Neuronal stem cell (in vitro differentiated cells): ENCODE measurements around the gene TSPAN2.

Experiments used
- DNase-seq: peaks from one replicate; pipeline ENCODE4 v3.0.0-alpha.2; 2013; ENCODE audit warnings: low spot score
- H2AFZ ChIP-seq: one replicate; pipeline ENCODE4 v1.6.1; 2013; ENCODE audit warnings: mild to moderate bottlenecking, low read length, inconsistent platforms
- H2AK5ac ChIP-seq: 2 replicates; pipeline ENCODE4 v1.6.1; 2013; ENCODE audit warnings: low read depth, mild to moderate bottlenecking, inconsistent platforms, low read length, moderate library complexity, mixed read lengths
- H2BK120ac ChIP-seq: 2 replicates; pipeline ENCODE4 v1.6.1; 2013; ENCODE audit warnings: low read depth, mild to moderate bottlenecking, inconsistent platforms, low read length, moderate library complexity, mixed read lengths
- H2BK12ac ChIP-seq: one replicate; pipeline ENCODE4 v1.6.1; 2013; ENCODE audit warnings: low read length, inconsistent platforms
- H2BK15ac ChIP-seq: 2 replicates; pipeline ENCODE4 v1.6.1; 2013; ENCODE audit warnings: mild to moderate bottlenecking, low read length, inconsistent platforms, mixed read lengths
- H2BK5ac ChIP-seq: one replicate; pipeline ENCODE4 v1.6.1; 2013; ENCODE audit warnings: inconsistent platforms, mild to moderate bottlenecking, low read length, moderate library complexity
- H3K14ac ChIP-seq: one replicate; pipeline ENCODE4 v1.6.1; 2013; ENCODE audit warnings: low read length, inconsistent platforms
- H3K18ac ChIP-seq: 2 replicates; pipeline ENCODE4 v1.6.1; 2013; ENCODE audit warnings: low read length, inconsistent platforms
- H3K23ac ChIP-seq: 2 replicates; pipeline ENCODE4 v1.6.1; 2013; ENCODE audit warnings: low read depth, mild to moderate bottlenecking, mixed read lengths, low read length, inconsistent platforms; ENCODE audit not compliant: poor library complexity
- H3K27ac ChIP-seq: replicated peaks from 3 replicates; pipeline ENCODE4 v1.5.1; 2013; ENCODE audit warnings: low read length, inconsistent platforms
- H3K27me3 ChIP-seq, 3 experiments: 2 replicates each; pipeline ENCODE4 v1.6.1; 2013; ENCODE audit warnings: low read length in 3 of 3, mild to moderate bottlenecking in 2 of 3, inconsistent platforms in 1 of 3, low read depth in 1 of 3, mixed read lengths in 1 of 3, moderate library complexity in 1 of 3; ENCODE audit not compliant: control insufficient read depth in 3 of 3, insufficient read depth in 3 of 3
- H3K36me3 ChIP-seq, 2 donors: replicated peaks in 1 of 2; 2 replicates each; pipeline ENCODE4 v1.6.1; 2013; ENCODE audit warnings: low read length in 2 of 2; ENCODE audit not compliant: control insufficient read depth in 2 of 2, insufficient read depth in 2 of 2
- H3K4ac ChIP-seq: 2 replicates; pipeline ENCODE4 v1.6.1; 2013; ENCODE audit warnings: inconsistent platforms, mild to moderate bottlenecking, low read length, moderate library complexity
- H3K4me1 ChIP-seq, 2 donors: 1 replicate in 1 of 2; 2 replicates in 1 of 2; pipeline ENCODE4 v1.6.1; 2013; ENCODE audit warnings: low read length in 2 of 2, low read depth in 1 of 2; ENCODE audit not compliant: control insufficient read depth in 2 of 2, insufficient read depth in 1 of 2
- H3K4me2 ChIP-seq: one replicate; pipeline ENCODE4 v1.6.1; 2013; ENCODE audit warnings: mild to moderate bottlenecking, low read length, inconsistent platforms; ENCODE audit not compliant: insufficient read depth, poor library complexity, severe bottlenecking
- H3K4me3 ChIP-seq, 2 donors: 2 replicates each; pipeline ENCODE4 v1.5.1; 2013; ENCODE audit warnings: low read length in 2 of 2, mild to moderate bottlenecking in 2 of 2, inconsistent platforms in 1 of 2, moderate library complexity in 1 of 2
- H3K79me1 ChIP-seq: one replicate; pipeline ENCODE4 v1.6.1; 2013; ENCODE audit warnings: low read depth, mild to moderate bottlenecking, inconsistent platforms, low read length, moderate library complexity
- H3K9ac ChIP-seq: one replicate; pipeline ENCODE4 v1.6.1; 2013; ENCODE audit warnings: mild to moderate bottlenecking, low read depth, low read length, inconsistent platforms; ENCODE audit not compliant: poor library complexity
- H3K9me3 ChIP-seq, 2 donors: replicated peaks in 1 of 2; 2 replicates each; pipeline versions ENCODE3 to v1.6.1; 2013; ENCODE audit warnings: low read length in 2 of 2, mild to moderate bottlenecking in 2 of 2, inconsistent platforms in 1 of 2, low read depth in 1 of 2, mixed read lengths in 1 of 2, moderate library complexity in 1 of 2; ENCODE audit not compliant: control insufficient read depth in 2 of 2, insufficient read depth in 1 of 2
- H4K8ac ChIP-seq: one replicate; pipeline ENCODE4 v1.6.1; 2013; ENCODE audit warnings: low read depth, mild to moderate bottlenecking, inconsistent platforms, low read length, moderate library complexity
- H4K91ac ChIP-seq: one replicate; pipeline ENCODE4 v1.6.1; 2013; ENCODE audit warnings: low read length, low read depth, mild to moderate bottlenecking, inconsistent platforms; ENCODE audit not compliant: poor library complexity
- WGBS, 2 donors: extraction: QIAGEN DNeasy Blood & Tissue Kit; methylation state at CpG; one replicate each; pipeline ENCODE4 v1.1.7; 2013; ENCODE audit warnings: missing lambda C conversion rate in 2 of 2, mixed read lengths in 1 of 2; ENCODE audit not compliant: insufficient read length in 2 of 2, insufficient replicate concordance in 1 of 2; ENCODE audit errors: extremely low coverage in 2 of 2; 5-methylcytosine and 5-hydroxymethylcytosine counted together

TSPAN2 gene

DNA sequence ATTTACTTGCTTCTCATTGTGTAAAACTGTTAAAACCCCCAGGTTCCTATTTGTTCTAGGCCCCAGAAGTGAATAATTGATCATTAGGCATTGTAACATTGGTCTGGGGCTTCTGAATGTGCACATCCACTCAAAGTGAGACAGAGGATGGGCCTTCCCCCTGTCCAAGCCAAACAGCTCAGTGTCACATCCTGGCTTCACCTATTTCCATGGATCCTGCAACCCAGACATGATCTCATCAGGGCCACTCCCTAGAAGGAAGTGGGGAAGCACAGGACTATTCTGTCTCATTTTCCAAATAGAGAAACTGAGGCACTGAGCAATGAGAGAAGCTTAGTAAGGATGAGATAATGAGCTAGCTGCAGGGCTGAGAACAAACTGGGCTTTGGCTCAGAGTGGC, 47.4 kb upstream of the TSPAN2 start:
- Histone ChIP-seq H3K14ac (no peak overlapping the region), H3K4me1 (peaks cover 0 to 1% of the 10 kb centered on the region in 2 donors), H3K18ac (no peak overlapping the region), H3K23ac (no peak overlapping the region), H2BK120ac (no peak overlapping the region), H4K8ac (no peak overlapping the region), H3K4ac (no peak overlapping the region), H2BK15ac (no peak overlapping the region), H4K91ac (no peak overlapping the region), H2BK12ac (no peak overlapping the region), H2AFZ (no peak overlapping the region), H3K27me3 (no peaks in the 10 kb centered on the region), H3K27ac (no peak overlapping the region), H3K9me3 (no peaks in the 10 kb centered on the region), H2AK5ac (no peak overlapping the region), H3K79me1 (no peaks in the 10 kb centered on the region), H2BK5ac (no peak overlapping the region), H3K4me3 (no peak overlapping the region), H3K4me2 (no peak overlapping the region), H3K9ac (no peak overlapping the region), H3K36me3 (no peaks in the 10 kb centered on the region)
- no peak for DNase-seq

DNA sequence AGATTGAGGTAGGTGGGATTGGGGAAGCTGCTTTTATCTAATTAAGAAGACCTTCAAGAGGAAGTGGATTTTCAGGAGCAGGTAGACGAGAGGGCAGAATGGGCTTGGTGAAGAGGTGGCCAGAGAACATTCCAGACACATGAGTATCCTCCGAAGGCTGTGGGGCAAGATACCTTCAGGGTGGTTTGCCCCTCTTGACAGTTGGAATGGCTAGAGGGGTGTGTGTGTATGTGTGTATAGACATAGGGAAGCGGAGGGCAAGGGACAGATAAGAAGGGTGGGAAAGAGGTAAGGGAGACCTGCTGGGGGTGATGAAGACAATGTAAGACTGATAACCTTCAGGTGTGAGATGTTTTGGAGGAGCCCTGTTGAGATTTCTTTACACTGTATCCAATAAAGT, 46.8 kb upstream of the TSPAN2 start:
- Histone ChIP-seq H2AFZ (no peak overlapping the region), H3K14ac (no peak overlapping the region), H3K27ac (no peak overlapping the region), H2AK5ac (no peak overlapping the region), H2BK15ac (no peak overlapping the region), H4K91ac (no peak overlapping the region), H2BK5ac (no peak overlapping the region), H3K23ac (no peak overlapping the region), H2BK120ac (no peak overlapping the region), H3K4ac (no peak overlapping the region), H3K79me1 (no peaks in the 10 kb centered on the region), H3K36me3 (no peaks in the 10 kb centered on the region), H3K27me3 (no peaks in the 10 kb centered on the region), H2BK12ac (no peak overlapping the region), H3K9ac (no peak overlapping the region), H3K4me1 (peaks cover 0 to 1% of the 10 kb centered on the region in 2 donors), H3K9me3 (no peaks in the 10 kb centered on the region), H3K4me2 (no peak overlapping the region), H4K8ac (no peak overlapping the region), H3K4me3 (no peak overlapping the region), H3K18ac (no peak overlapping the region)
- no peak for DNase-seq
- WGBS, 2 donors = no CpG with 5 or more reads among the region's 3 CpGs

GRCh38 chr1:115135681-115136080, 46.4 kb upstream of the TSPAN2 start:
- no peak overlapping the region for H3K27ac ChIP-seq
- H3K9ac ChIP-seq = no peak overlapping the region
- no peak overlapping the region for H3K4ac ChIP-seq
- DNase-seq = no peak
- no peak overlapping the region for H2BK120ac ChIP-seq
- H3K36me3 ChIP-seq = no peaks in the 10 kb centered on the region
- H3K4me2 ChIP-seq = no peak overlapping the region
- H2AK5ac ChIP-seq = no peak overlapping the region
- no peak overlapping the region for H2BK12ac ChIP-seq
- H3K4me1 ChIP-seq = peaks cover 0 to 1% of the 10 kb centered on the region in 2 donors
- no peak overlapping the region for H3K14ac ChIP-seq
- no peak overlapping the region for H4K8ac ChIP-seq
- no peak overlapping the region for H3K18ac ChIP-seq
- no peak overlapping the region for H3K4me3 ChIP-seq
- WGBS, 2 donors = 100% methylated on average over 1 of the region's 5 CpGs; no CpG with 5 or more reads in 1 of the 2 donors
- H2AFZ ChIP-seq = no peak overlapping the region
- H4K91ac ChIP-seq = no peak overlapping the region
- no peaks in the 10 kb centered on the region for H3K27me3 ChIP-seq
- H2BK5ac ChIP-seq = no peak overlapping the region
- no peak overlapping the region for H3K23ac ChIP-seq
- H3K79me1 ChIP-seq = no peaks in the 10 kb centered on the region
- no peaks in the 10 kb centered on the region for H3K9me3 ChIP-seq
- no peak overlapping the region for H2BK15ac ChIP-seq

DNA sequence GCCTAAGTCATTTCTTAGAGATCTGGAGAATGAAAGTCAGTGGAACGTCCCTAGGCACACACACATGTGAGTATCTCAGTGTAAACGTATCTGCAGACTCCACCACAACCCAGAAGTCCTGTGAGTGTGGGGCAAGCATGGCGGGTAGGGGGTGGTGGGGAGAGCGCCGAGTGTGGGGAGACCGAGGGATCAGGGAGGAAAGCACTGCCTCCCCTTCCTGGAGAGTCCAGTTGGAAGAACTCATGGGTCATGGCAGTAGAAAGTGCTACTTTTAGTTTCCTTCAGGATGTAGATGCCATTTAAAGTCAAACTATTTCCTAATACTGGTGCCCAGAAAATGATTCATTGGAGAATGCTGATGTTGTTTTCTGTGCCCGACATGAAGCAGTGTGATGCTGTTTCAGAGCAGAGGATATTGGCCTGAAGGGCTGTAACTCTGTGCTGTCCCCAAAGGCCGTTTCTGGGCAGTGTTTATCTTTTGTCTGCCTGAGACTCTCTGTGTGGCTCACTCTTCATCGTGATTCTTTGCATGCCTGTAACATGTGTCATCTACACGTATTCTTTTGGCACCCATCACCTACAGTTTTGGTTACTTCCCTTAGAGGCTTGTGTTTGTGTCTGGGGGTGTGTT, 45.7 kb upstream of the TSPAN2 start:
- Histone ChIP-seq H3K36me3 (no peaks in the 10 kb centered on the region), H3K4me3 (no peak overlapping the region), H3K4ac (no peak overlapping the region), H2BK5ac (no peak overlapping the region), H3K9ac (no peak overlapping the region), H3K23ac (no peak overlapping the region), H3K14ac (no peak overlapping the region), H2BK120ac (no peak overlapping the region), H3K79me1 (no peaks in the 10 kb centered on the region), H2AK5ac (no peak overlapping the region), H4K8ac (no peak overlapping the region), H4K91ac (no peak overlapping the region), H3K4me1 (peaks cover 0 to 1% of the 10 kb centered on the region in 2 donors), H3K9me3 (no peaks in the 10 kb centered on the region), H2BK15ac (no peak overlapping the region), H3K4me2 (no peak overlapping the region), H2AFZ (no peak overlapping the region), H2BK12ac (no peak overlapping the region), H3K27me3 (no peaks in the 10 kb centered on the region), H3K27ac (no peak overlapping the region), H3K18ac (no peak overlapping the region)
- no peak for DNase-seq
- WGBS, 2 donors = no CpG with 5 or more reads among the region's 10 CpGs
